IMR-90 (cell line): ENCODE data around the gene AASS.

ENCODE experiments used
- CEBPB ChIP-seq: IDR thresholded peaks from 2 replicates; pipeline ENCODE4 v1.6.1; 2012; ENCODE audit warnings: low read depth, low read length, improper control_type of control experiment
- CHD1 ChIP-seq: IDR thresholded peaks from 2 replicates; pipeline ENCODE4 v1.6.1; 2012; ENCODE audit warnings: low read depth, low read length, improper control_type of control experiment
- CTCF ChIP-seq: conservative IDR thresholded peaks from 2 replicates; pipeline ENCODE4 v1.5.1; 2012; ENCODE audit warnings: mild to moderate bottlenecking, low read depth, low read length, improper control_type of control experiment
- ELK1 ChIP-seq: fragments of 150-350 bp; IDR thresholded peaks from 2 replicates; pipeline ENCODE4 v1.6.1; 2016; ENCODE audit warnings: low read depth, mild to moderate bottlenecking, low read length, moderate library complexity, borderline replicate concordance
- FOS ChIP-seq: fragments of 150-350 bp; IDR thresholded peaks from 2 replicates; pipeline ENCODE4 v1.6.1; 2016; ENCODE audit warnings: low read depth, low read length
- MAFK ChIP-seq: IDR thresholded peaks from 2 replicates; pipeline ENCODE4 v1.6.1; 2012; ENCODE audit warnings: low read depth, low read length, improper control_type of control experiment
- MAZ ChIP-seq: IDR thresholded peaks from 2 replicates; pipeline ENCODE4 v1.6.1; 2012; ENCODE audit warnings: low read depth, mild to moderate bottlenecking, low read length, improper control_type of control experiment, moderate library complexity, borderline replicate concordance
- NFE2L2 ChIP-seq: fragments of 150-350 bp; IDR thresholded peaks from 2 replicates; pipeline ENCODE4 v1.6.1; 2016; ENCODE audit warnings: low read depth, mild to moderate bottlenecking, low read length
- POLR2A ChIP-seq: IDR thresholded peaks from 2 replicates; pipeline ENCODE4 v1.6.1; 2012; ENCODE audit warnings: mild to moderate bottlenecking, low read depth, low read length
- RAD21 ChIP-seq: IDR thresholded peaks from 2 replicates; pipeline ENCODE4 v1.6.1; 2012; ENCODE audit warnings: low read length, improper control_type of control experiment
- RCOR1 ChIP-seq: IDR thresholded peaks from 2 replicates; pipeline ENCODE4 v1.6.1; 2012; ENCODE audit warnings: mild to moderate bottlenecking, low read length, improper control_type of control experiment; ENCODE audit not compliant: insufficient replicate concordance
- RFX5 ChIP-seq: IDR thresholded peaks from 2 replicates; pipeline ENCODE4 v1.8.0; 2012; ENCODE audit warnings: low read depth, mild to moderate bottlenecking, low read length, moderate library complexity
- SMC3 ChIP-seq: fragments of 150-350 bp; IDR thresholded peaks from 2 replicates; pipeline ENCODE4 v1.6.1; 2016; ENCODE audit warnings: low read depth, mild to moderate bottlenecking, antibody characterized with exemption, low read length, moderate library complexity
- USF2 ChIP-seq: fragments of 150-350 bp; IDR thresholded peaks from 2 replicates; pipeline ENCODE4 v1.6.1; 2017; ENCODE audit warnings: mild to moderate bottlenecking, antibody characterized with exemption, low read length, low read depth

DNA sequence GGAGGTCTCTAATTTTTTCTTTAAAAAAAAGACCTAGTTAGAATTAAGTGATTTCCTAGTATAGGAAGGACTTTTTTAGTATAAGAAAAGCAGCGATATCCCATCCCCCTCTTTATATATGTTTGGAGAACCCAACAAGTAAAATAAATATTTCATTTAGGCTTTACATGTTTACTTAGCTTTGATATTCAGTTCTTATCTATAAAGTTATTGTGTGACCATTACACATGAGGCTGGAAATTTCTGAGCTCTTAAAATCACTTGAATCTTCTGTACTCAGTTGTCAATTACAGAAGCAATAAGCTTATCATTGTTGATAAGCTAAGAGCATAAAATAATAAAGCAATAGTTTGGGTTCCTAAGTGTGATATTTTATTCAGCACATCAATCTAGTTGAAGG lies 89.7 kb downstream of the AASS start:
- TF ChIP-seq CTCF: no peak
- no peak for TF ChIP-seq MAFK
- TF ChIP-seq POLR2A: no peak
- TF ChIP-seq RFX5: no peak
- TF ChIP-seq FOS: no peak
- TF ChIP-seq ELK1: no peak
- no peak for TF ChIP-seq RAD21
- no peak for TF ChIP-seq CHD1
- TF ChIP-seq MAZ: no peak
- TF ChIP-seq CEBPB: no peak
- no peak for TF ChIP-seq RCOR1
- TF ChIP-seq SMC3: no peak
- no peak for TF ChIP-seq USF2
- no peak for TF ChIP-seq NFE2L2
